NCI-H2196 treated with DMSO at 0.1 percent for 48 hours (cell line): ENCODE measurements around the gene CRHBP.

Source experiments
- DNase-seq: peaks from one replicate; lab custom pipeline; 2025; ENCODE audit not compliant: unreplicated experiment; lab: John Stamatoyannopoulos, UW

CRHBP gene

GRCh38 chr5:77012601-77013000 is 59.8 kb downstream of the CRHBP start:
- DNase-seq, result no peak

- no peak for DNase-seq
Measured at GRCh38 chr5:77015938-77016569, 63.2 kb downstream of the CRHBP start.

- DNase-seq, result no peak
Measured at GRCh38 chr5:77016962-77017361, 64.1 kb downstream of the CRHBP start.

- no peak for DNase-seq
Measured at GRCh38 chr5:77017668-77018067, 64.8 kb downstream of the CRHBP start.
